Hematopoietic multipotent progenitor cell (in vitro differentiated cells): Measurements from ENCODE around the gene NLRP7. TPM values are rescaled to one million over a fixed set of nuclear protein-coding genes. Genes with fewer than 3 reads are reported as not detected.
"Not testable (repeated sequence)": the region's sequence is repeated elsewhere in the genome, so short reads cannot be mapped to it uniquely, and the experiment has no call there.

Experiments used
- DNase-seq, 3 donors: peaks; one replicate each; pipeline ENCODE4 v3.0.0-alpha.2; 2011 to 2015; ENCODE audit warnings: low read depth in 2 of 3, low spot score in 2 of 3
- total RNA-seq: library from RNA; depleted of rRNA; stranded (reverse); fragments of >200 nt; gene quantifications from one replicate; pipeline ENCODE4 v1.2.3, GENCODE V29; 2012

The NLRP7 gene
- total RNA-seq, result not detected

GRCh38 chr19:54947381-54947780 is at the start of gene NLRP7:
Gene NLRP7, minus strand, starts transcription at chr19:54947530.
- no peak for DNase-seq

- DNase-seq, result no peak
These were observed 48.2 kb upstream of the NLRP7 start for GRCh38 chr19:54995561-54995960.

- DNase-seq, result not testable (repeated sequence)
These were observed 42.2 kb upstream of the NLRP7 start for GRCh38 chr19:54989531-54989930.

GRCh38 chr19:54982562-54982961 is 35.2 kb upstream of the NLRP7 start:
- DNase-seq, result not testable (repeated sequence)

GRCh38 chr19:54973229-54974090 is 26.1 kb upstream of the NLRP7 start:
- peak in 1 of 3 donors; percentile 31 for DNase-seq

GRCh38 chr19:54971446-54971845 is 24.1 kb upstream of the NLRP7 start:
- DNase-seq, result not testable (repeated sequence)

- no peak for DNase-seq
These were observed 22.3 kb upstream of the NLRP7 start for GRCh38 chr19:54969647-54970046.

GRCh38 chr19:54967611-54968010 is 20.3 kb upstream of the NLRP7 start:
- DNase-seq, result no peak

GRCh38 chr19:54965055-54965454 is 17.7 kb upstream of the NLRP7 start:
- not testable (repeated sequence) for DNase-seq

GRCh38 chr19:54959840-54960239 is 12.5 kb upstream of the NLRP7 start:
- DNase-seq, result peak in 2 of 3 donors; percentile 84 to 96

GRCh38 chr19:54955376-54955775 is 8.0 kb upstream of the NLRP7 start:
- no peak for DNase-seq

GRCh38 chr19:54953345-54953713 is 6.0 kb upstream of the NLRP7 start:
- not testable (repeated sequence) for DNase-seq

- peak in 1 of 3 donors; percentile 44 for DNase-seq
These were observed 5.4 kb upstream of the NLRP7 start for GRCh38 chr19:54952591-54953344.

- not testable (repeated sequence) for DNase-seq
These were observed 3.2 kb upstream of the NLRP7 start for GRCh38 chr19:54950580-54950979.

- DNase-seq, result no peak
These were observed 2.1 kb upstream of the NLRP7 start for GRCh38 chr19:54949412-54949811.

GRCh38 chr19:54943772-54944361 is 3.5 kb downstream of the NLRP7 start:
- peak in 1 of 3 donors; percentile 6 for DNase-seq

GRCh38 chr19:54939538-54939937 is 7.8 kb downstream of the NLRP7 start:
- DNase-seq, result not testable (repeated sequence)

- DNase-seq, result no peak
These were observed 8.4 kb downstream of the NLRP7 start for GRCh38 chr19:54938906-54939305.

- peak in 2 of 3 donors; percentile 63 to 70 for DNase-seq
These were observed 9.4 kb downstream of the NLRP7 start for GRCh38 chr19:54937926-54938325.

- DNase-seq, result peak in 1 of 3 donors; percentile 22
These were observed 19.0 kb downstream of the NLRP7 start for GRCh38 chr19:54928299-54928698.

GRCh38 chr19:54923276-54923675 is 24.1 kb downstream of the NLRP7 start:
- no peak for DNase-seq
